Measurements from ENCODE around the gene ZNF2.

Gene ZNF2

GRCh38 chr2:95203911-95204310 lies 38.3 kb downstream of the ZNF2 start:
- Histone ChIP-seq H3K27me3 (ENCODE audit: low read length) (no peaks in the 10 kb centered on the region), H3K9me3 (ENCODE audit: insufficient read depth, low read length) (no peaks in the 10 kb centered on the region), H3K9me2 (replicated peaks; ENCODE audit: insufficient read depth, low read length) (no peaks in the 10 kb centered on the region), H3K4me3 (ENCODE audit: insufficient read depth, low read length, poor library complexity, severe bottlenecking) (no peak overlapping the region), H3K27ac (ENCODE audit: low read depth, low read length) (no peak overlapping the region), H3K36me3 (ENCODE audit: low read length) (no peaks in the 10 kb centered on the region), H3K79me2 (ENCODE audit: insufficient read depth, low read length) (no peaks in the 10 kb centered on the region), H3K4me2 (ENCODE audit: low read depth, low read length, poor library complexity, severe bottlenecking) (no peak overlapping the region), H4K20me1 (ENCODE audit: low read depth, low read length) (no peaks in the 10 kb centered on the region), H2AFZ (ENCODE audit: low read depth, low read length, severe bottlenecking) (no peak overlapping the region), H3K9ac (ENCODE audit: low read length) (no peak overlapping the region), H3F3A (ENCODE audit: insufficient read depth) (no peaks in the 10 kb centered on the region)
- TF ChIP-seq CTCF (IDR thresholded peaks at IDR 0.05; ENCODE audit: insufficient read depth, low read length, poor library complexity, severe bottlenecking) (no peak), EZH2phosphoT487 (conservative IDR thresholded peaks at IDR 0.05; ENCODE audit: low read length) (no peak)

- H3K79me2 ChIP-seq (ENCODE audit: insufficient read depth, low read length) = no peaks in the 10 kb centered on the region
- H3K27ac ChIP-seq (ENCODE audit: low read depth, low read length) = no peak overlapping the region
- H3K4me2 ChIP-seq (ENCODE audit: low read depth, low read length, poor library complexity, severe bottlenecking) = no peak overlapping the region
These were observed 38.8 kb downstream of the ZNF2 start for GRCh38 chr2:95204396-95204795.

GRCh38 chr2:95206096-95206495 lies 40.5 kb downstream of the ZNF2 start:
- Histone ChIP-seq H3K36me3 (ENCODE audit: low read length) (peaks cover 14% of the 10 kb centered on the region), H3K9ac (ENCODE audit: low read length) (0 out of 2 replicates have a peak overlapping the region, but pooled peaks have one; percentile 65), H4K20me1 (ENCODE audit: low read depth, low read length) (no peaks in the 10 kb centered on the region), H3K27me3 (ENCODE audit: low read length) (no peaks in the 10 kb centered on the region), H2AFZ (ENCODE audit: low read depth, low read length, severe bottlenecking) (no peak overlapping the region), H3K4me2 (ENCODE audit: low read depth, low read length, poor library complexity, severe bottlenecking) (peak overlapping the region; percentile 85), H3K27ac (ENCODE audit: low read depth, low read length) (no peak overlapping the region), H3K79me2 (ENCODE audit: insufficient read depth, low read length) (0 out of 2 replicates have a peak, but pooled peaks cover 3% of the 10 kb centered on the region), H3F3A (ENCODE audit: insufficient read depth) (no peaks in the 10 kb centered on the region), H3K4me3 (ENCODE audit: insufficient read depth, low read length, poor library complexity, severe bottlenecking) (peak overlapping the region; percentile 70), H3K9me3 (ENCODE audit: insufficient read depth, low read length) (peaks cover 4% of the 10 kb centered on the region; the same call in 1 of the 2 replicates), H3K9me2 (replicated peaks; ENCODE audit: insufficient read depth, low read length) (no peaks in the 10 kb centered on the region)
- TF ChIP-seq EZH2phosphoT487 (conservative IDR thresholded peaks at IDR 0.05; ENCODE audit: low read length) = no peak
- no peak for TF ChIP-seq CTCF (IDR thresholded peaks at IDR 0.05; ENCODE audit: insufficient read depth, low read length, poor library complexity, severe bottlenecking)

More at GRCh38 chr2:95204396-95204795, 38.8 kb downstream of the ZNF2 start:
- no peak overlapping the region for H3K9ac ChIP-seq (ENCODE audit: low read length)
- no peaks in the 10 kb centered on the region for H3K9me3 ChIP-seq (ENCODE audit: insufficient read depth, low read length)
- no peaks in the 10 kb centered on the region for H3K27me3 ChIP-seq (ENCODE audit: low read length)
- H3K9me2 ChIP-seq (replicated peaks; ENCODE audit: insufficient read depth, low read length) = no peaks in the 10 kb centered on the region
- no peak overlapping the region for H3K4me3 ChIP-seq (ENCODE audit: insufficient read depth, low read length, poor library complexity, severe bottlenecking)
- H2AFZ ChIP-seq (ENCODE audit: low read depth, low read length, severe bottlenecking) = no peak overlapping the region
- no peak for TF ChIP-seq EZH2phosphoT487 (conservative IDR thresholded peaks at IDR 0.05; ENCODE audit: low read length)
- no peak for TF ChIP-seq CTCF (IDR thresholded peaks at IDR 0.05; ENCODE audit: insufficient read depth, low read length, poor library complexity, severe bottlenecking)
- 0 out of 2 replicates have a peak, but pooled peaks cover 3% of the 10 kb centered on the region for H3K36me3 ChIP-seq (ENCODE audit: low read length)
- H3F3A ChIP-seq (ENCODE audit: insufficient read depth) = no peaks in the 10 kb centered on the region
- no peaks in the 10 kb centered on the region for H4K20me1 ChIP-seq (ENCODE audit: low read depth, low read length)
